Measurements from ENCODE around the gene MYEOV. TPM values are rescaled to one million over a fixed set of nuclear protein-coding genes. Genes with fewer than 3 reads are reported as not detected.

MYEOV gene
- total RNA-seq, 2 experiments from 2014 or later = not detected

DNA sequence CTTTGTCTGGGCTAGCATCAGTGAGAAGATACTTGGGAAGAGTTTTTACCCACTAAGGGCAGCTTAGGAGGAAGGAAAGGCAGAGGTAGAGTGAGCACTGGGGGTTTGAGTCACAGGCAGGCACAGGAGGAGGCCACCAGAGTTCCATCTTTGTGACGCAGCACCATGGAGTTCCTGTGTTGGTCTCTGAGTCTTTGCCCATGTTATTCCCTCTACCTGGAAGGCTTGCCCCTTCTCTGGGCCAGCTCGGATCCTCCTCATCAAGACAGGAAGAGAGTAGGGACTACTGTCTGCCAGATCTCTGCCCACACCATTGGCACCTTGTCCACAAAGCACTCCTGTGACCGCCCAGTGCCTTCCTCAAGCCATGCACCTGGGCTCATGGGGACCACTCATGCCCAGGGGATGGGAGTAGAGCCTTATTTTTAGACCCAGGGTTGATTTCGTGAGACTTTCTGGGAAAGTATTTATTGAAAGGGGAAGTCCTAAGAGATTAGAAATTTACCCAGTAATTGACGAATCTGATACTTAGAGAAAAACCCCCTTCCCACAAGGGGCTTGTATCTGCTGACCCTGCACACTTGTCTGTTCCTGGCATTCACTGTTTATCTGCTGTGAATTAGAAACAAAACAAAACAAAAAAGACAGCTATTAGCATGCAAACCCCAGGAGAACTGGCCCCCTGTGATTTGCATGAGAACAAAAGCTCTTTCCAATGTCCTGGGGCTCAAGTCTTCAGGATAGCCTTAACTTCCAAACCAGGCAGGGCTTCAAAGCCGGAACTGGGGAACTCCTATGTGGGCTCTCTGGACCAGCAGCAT is 35.9 kb upstream of the MYEOV start:
- DNase-seq (no peak), ATAC-seq (no peak)
- Mint-ChIP-seq H3K4me1 (ENCODE audit: low read depth) (no peaks in the 10 kb centered on the region), H3K27me3 (ENCODE audit: low read depth) (peaks cover 10% of the 10 kb centered on the region), H3K4me3 (no peak overlapping the region), H3K27ac (no peak overlapping the region), H3K36me3 (ENCODE audit: low read depth) (no peaks in the 10 kb centered on the region), H3K9me3 (ENCODE audit: insufficient read depth) (peaks cover 6% of the 10 kb centered on the region)
- POLR2A ChIA-PET = no interaction called here
- CTCF ChIA-PET = no interaction called here

DNA sequence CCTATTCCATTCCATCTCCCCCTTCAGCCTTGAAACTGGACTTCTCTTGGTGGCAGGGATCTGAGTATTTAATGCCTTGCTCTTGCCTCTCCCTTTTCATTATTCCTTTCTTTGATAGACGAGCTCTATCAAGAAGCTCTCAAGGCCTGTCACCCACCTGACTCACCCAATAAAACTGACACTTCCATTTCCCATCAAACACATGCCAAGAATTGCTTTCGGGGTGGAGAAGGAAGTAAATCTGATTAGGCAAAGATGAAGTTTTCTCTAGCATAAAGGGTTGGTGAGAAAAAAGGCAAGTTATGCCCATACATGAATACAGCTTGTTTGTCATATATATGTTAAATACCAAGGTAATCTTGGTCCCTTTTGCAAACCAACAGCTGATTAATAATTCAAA is 34.9 kb upstream of the MYEOV start:
- Mint-ChIP-seq H3K4me1 (ENCODE audit: low read depth) (no peaks in the 10 kb centered on the region), H3K27me3 (ENCODE audit: low read depth) (peaks cover 10% of the 10 kb centered on the region), H3K36me3 (ENCODE audit: low read depth) (no peaks in the 10 kb centered on the region), H3K27ac (no peak overlapping the region), H3K4me3 (no peak overlapping the region), H3K9me3 (ENCODE audit: insufficient read depth) (peaks cover 2% of the 10 kb centered on the region)
- POLR2A ChIA-PET = no interaction called here
- no peak for DNase-seq
- no peak for ATAC-seq
- CTCF ChIA-PET = no interaction called here

DNA sequence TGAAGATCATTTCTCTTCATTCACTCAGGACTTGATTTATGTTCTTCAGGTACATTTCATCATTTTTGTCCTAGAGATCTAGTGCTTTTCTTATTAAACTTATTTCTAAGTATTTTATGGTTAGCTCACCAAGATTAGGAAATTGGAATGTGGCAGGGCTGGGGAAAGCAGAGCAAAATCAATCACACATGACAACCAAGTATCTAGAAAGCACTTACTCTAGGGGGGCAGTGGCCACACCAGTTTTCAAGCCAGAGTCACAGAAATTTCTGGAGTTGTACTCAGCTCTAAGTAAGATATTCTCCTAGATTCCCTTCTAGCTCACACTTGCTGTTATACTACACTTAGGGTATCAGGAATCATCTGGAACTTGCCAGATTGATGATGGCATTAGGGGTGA is 33.3 kb upstream of the MYEOV start:
- H3K4me3 Mint-ChIP-seq = no peak overlapping the region
- H3K4me1 Mint-ChIP-seq (ENCODE audit: low read depth) = no peaks in the 10 kb centered on the region
- peaks cover 10% of the 10 kb centered on the region for H3K27me3 Mint-ChIP-seq (ENCODE audit: low read depth)
- DNase-seq (no peak), ATAC-seq (no peak)
- H3K36me3 Mint-ChIP-seq (ENCODE audit: low read depth) = no peaks in the 10 kb centered on the region
- H3K27ac Mint-ChIP-seq = no peak overlapping the region
- H3K9me3 Mint-ChIP-seq (ENCODE audit: insufficient read depth) = peaks cover 2% of the 10 kb centered on the region
- ChIA-PET POLR2A (no interaction called here), CTCF (no interaction called here)

- ATAC-seq = no peak
- CTCF ChIA-PET = no interaction called here
Measured at GRCh38 chr11:69261116-69261515, 32.8 kb upstream of the MYEOV start.

GRCh38 chr11:69262918-69263735 is 30.8 kb upstream of the MYEOV start:
- POLR2A ChIA-PET = no interaction called here
- no peaks in the 10 kb centered on the region for H3K4me1 Mint-ChIP-seq (ENCODE audit: low read depth)
- H3K36me3 Mint-ChIP-seq (ENCODE audit: low read depth) = no peaks in the 10 kb centered on the region
- H3K9me3 Mint-ChIP-seq (ENCODE audit: insufficient read depth) = no peaks in the 10 kb centered on the region
- DNase-seq (no peak), ATAC-seq (no peak)
- CTCF ChIA-PET = no interaction called here
- no peak overlapping the region for H3K4me3 Mint-ChIP-seq
- no peak overlapping the region for H3K27ac Mint-ChIP-seq
- H3K27me3 Mint-ChIP-seq (ENCODE audit: low read depth) = peaks cover 5% of the 10 kb centered on the region

More at GRCh38 chr11:69261116-69261515, 32.8 kb upstream of the MYEOV start:
- Mint-ChIP-seq H3K9me3 (ENCODE audit: insufficient read depth) (no peaks in the 10 kb centered on the region), H3K27me3 (ENCODE audit: low read depth) (peaks cover 10% of the 10 kb centered on the region), H3K36me3 (ENCODE audit: low read depth) (no peaks in the 10 kb centered on the region), H3K4me1 (ENCODE audit: low read depth) (no peaks in the 10 kb centered on the region), H3K4me3 (no peak overlapping the region), H3K27ac (no peak overlapping the region)
- no peak for DNase-seq
- POLR2A ChIA-PET = no interaction called here

DNA sequence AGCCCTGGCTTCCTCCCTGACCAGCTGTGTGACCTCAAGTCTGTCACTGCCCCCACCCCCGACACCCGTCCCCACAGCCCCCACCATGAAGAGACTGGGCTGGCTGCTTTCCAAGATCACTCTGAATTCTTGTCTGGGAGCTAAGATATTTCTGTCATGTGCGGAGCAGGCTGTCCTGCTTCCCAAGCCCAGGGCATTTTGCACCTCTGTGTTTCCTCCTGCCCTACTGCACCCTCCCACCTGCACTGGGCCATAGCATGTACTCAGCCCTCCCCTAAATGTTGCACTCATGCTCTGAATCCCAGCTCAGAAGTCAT is 30.3 kb upstream of the MYEOV start:
- peaks cover 2% of the 10 kb centered on the region for H3K27me3 Mint-ChIP-seq (ENCODE audit: low read depth)
- H3K9me3 Mint-ChIP-seq (ENCODE audit: insufficient read depth) = no peaks in the 10 kb centered on the region
- no peak overlapping the region for H3K4me3 Mint-ChIP-seq
- H3K4me1 Mint-ChIP-seq (ENCODE audit: low read depth) = no peaks in the 10 kb centered on the region
- ATAC-seq (no peak), DNase-seq (no peak)
- H3K27ac Mint-ChIP-seq = no peak overlapping the region
- ChIA-PET POLR2A (no interaction called here), CTCF (no interaction called here)
- no peaks in the 10 kb centered on the region for H3K36me3 Mint-ChIP-seq (ENCODE audit: low read depth)

- Mint-ChIP-seq H3K4me3 (no peak overlapping the region), H3K9me3 (ENCODE audit: insufficient read depth) (no peaks in the 10 kb centered on the region), H3K4me1 (ENCODE audit: low read depth) (no peaks in the 10 kb centered on the region), H3K27me3 (ENCODE audit: low read depth) (no peaks in the 10 kb centered on the region), H3K27ac (no peak overlapping the region), H3K36me3 (ENCODE audit: low read depth) (no peaks in the 10 kb centered on the region)
- ChIA-PET CTCF (no interaction called here), POLR2A (no interaction called here)
- DNase-seq (no peak), ATAC-seq (no peak)
Measured at GRCh38 chr11:69264486-69264885, 29.5 kb upstream of the MYEOV start.

DNA sequence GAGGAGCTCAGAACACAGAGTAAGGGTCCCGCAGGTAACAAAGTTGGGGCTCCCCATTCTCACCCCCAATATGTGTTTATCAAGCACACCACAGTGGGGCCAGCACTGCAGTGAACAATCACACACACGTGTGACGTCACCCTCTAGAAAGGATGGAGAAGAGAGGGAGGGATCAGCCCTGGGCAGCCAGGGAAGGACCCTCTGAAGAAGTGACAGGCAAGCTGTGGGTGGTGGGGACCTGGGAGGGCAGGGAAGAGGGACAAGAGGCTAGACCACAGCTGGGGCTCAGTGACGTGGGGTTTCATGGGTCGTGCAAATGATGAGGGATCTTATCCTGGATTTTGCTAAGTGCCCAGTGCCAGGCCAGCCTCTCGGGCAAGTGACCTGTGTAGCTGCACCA is 28.7 kb upstream of the MYEOV start:
- Mint-ChIP-seq H3K4me1 (ENCODE audit: low read depth) (no peaks in the 10 kb centered on the region), H3K27me3 (ENCODE audit: low read depth) (no peaks in the 10 kb centered on the region), H3K9me3 (ENCODE audit: insufficient read depth) (no peaks in the 10 kb centered on the region), H3K4me3 (no peak overlapping the region), H3K27ac (no peak overlapping the region), H3K36me3 (ENCODE audit: low read depth) (no peaks in the 10 kb centered on the region)
- DNase-seq (no peak), ATAC-seq (no peak)
- ChIA-PET CTCF (no interaction called here), POLR2A (no interaction called here)

- ChIA-PET POLR2A (no interaction called here), CTCF (no interaction called here)
- no peaks in the 10 kb centered on the region for H3K27me3 Mint-ChIP-seq (ENCODE audit: low read depth)
- H3K36me3 Mint-ChIP-seq (ENCODE audit: low read depth) = no peaks in the 10 kb centered on the region
- DNase-seq (no peak), ATAC-seq (no peak)
- H3K4me1 Mint-ChIP-seq (ENCODE audit: low read depth) = no peaks in the 10 kb centered on the region
- H3K9me3 Mint-ChIP-seq (ENCODE audit: insufficient read depth) = no peaks in the 10 kb centered on the region
- no peak overlapping the region for H3K27ac Mint-ChIP-seq
- H3K4me3 Mint-ChIP-seq = no peak overlapping the region
Measured at GRCh38 chr11:69265911-69266510, 27.9 kb upstream of the MYEOV start.

DNA sequence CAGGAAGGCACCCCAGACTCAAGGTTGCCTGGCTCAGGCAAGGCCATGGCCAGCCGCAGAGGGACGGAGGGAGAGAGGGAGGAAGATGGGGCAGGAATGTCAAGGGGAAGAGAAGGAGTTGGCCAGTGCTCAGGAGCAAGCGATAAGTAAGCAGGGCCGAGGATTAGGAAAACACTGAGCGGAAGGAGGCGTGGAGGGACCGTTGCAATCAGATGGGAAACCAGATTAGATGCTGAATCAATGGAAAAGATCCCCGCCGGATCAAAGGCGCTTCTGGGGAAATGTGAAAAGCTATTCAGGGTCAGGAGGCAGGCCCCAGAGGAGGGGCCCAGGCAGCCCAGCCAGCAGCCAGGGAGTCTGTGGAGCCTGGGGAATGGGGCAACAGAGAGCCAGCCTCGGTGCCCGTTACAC is 26.6 kb upstream of the MYEOV start:
- CTCF ChIA-PET = no interaction called here
- no peak for ATAC-seq
- Mint-ChIP-seq H3K27ac (no peak overlapping the region), H3K36me3 (ENCODE audit: low read depth) (no peaks in the 10 kb centered on the region), H3K4me3 (no peak overlapping the region), H3K9me3 (ENCODE audit: insufficient read depth) (no peaks in the 10 kb centered on the region), H3K27me3 (ENCODE audit: low read depth) (no peaks in the 10 kb centered on the region), H3K4me1 (ENCODE audit: low read depth) (no peaks in the 10 kb centered on the region)
- DNase-seq = no peak
- POLR2A ChIA-PET = no interaction called here

DNA sequence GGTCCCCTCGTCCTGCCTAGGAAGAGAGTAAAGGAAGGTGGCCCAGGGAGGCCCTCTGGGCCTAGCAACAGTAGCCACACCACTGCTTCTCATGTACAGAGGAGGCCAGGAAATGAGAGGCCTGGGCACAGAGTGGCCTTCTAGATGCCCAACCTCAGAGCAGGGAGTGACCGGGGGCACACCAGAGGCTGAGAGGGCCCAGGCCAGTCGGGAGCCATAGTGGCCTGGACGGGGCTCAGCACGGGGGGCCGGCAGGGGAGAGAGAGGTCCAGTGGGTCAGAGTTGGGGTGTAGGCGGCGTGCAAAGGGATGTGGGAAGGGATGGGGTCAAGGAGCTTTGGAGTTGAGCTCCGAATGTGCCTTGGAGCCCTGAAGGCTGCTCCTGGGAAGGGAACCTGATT is 25.0 kb upstream of the MYEOV start:
- POLR2A ChIA-PET = no interaction called here
- Mint-ChIP-seq H3K4me1 (ENCODE audit: low read depth) (no peaks in the 10 kb centered on the region), H3K27me3 (ENCODE audit: low read depth) (no peaks in the 10 kb centered on the region), H3K9me3 (ENCODE audit: insufficient read depth) (no peaks in the 10 kb centered on the region), H3K4me3 (no peak overlapping the region), H3K27ac (no peak overlapping the region), H3K36me3 (ENCODE audit: low read depth) (no peaks in the 10 kb centered on the region)
- DNase-seq (no peak), ATAC-seq (no peak)
- CTCF ChIA-PET = no interaction called here

DNA sequence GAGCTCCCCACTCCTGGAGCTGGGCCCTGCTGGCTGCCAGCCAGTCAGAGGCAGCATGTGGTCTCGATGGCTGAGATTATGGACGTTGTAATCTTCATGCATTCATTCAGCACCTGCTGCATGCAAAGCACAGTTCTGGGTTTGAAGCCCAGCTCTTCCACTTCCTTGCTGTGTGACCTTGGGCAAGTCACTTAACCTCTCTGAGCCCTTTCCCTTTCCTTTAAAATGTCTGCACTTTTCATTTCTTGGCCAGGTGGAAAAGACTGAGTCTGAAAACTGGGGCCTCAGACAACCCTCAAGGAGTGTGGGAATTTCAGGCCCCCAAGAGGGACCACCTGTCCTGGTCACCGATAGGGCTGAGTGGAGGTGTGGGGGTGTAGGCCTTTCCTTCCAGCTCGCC is 24.6 kb upstream of the MYEOV start:
- POLR2A ChIA-PET = no interaction called here
- Mint-ChIP-seq H3K4me1 (ENCODE audit: low read depth) (no peaks in the 10 kb centered on the region), H3K4me3 (no peak overlapping the region), H3K27me3 (ENCODE audit: low read depth) (no peaks in the 10 kb centered on the region), H3K36me3 (ENCODE audit: low read depth) (no peaks in the 10 kb centered on the region), H3K27ac (no peak overlapping the region), H3K9me3 (ENCODE audit: insufficient read depth) (no peaks in the 10 kb centered on the region)
- CTCF ChIA-PET = no interaction called here
- no peak for ATAC-seq
- DNase-seq = no peak
